ENCODE data around the gene C1orf216. TPM values are rescaled to one million over a fixed set of nuclear protein-coding genes. Genes with fewer than 3 reads are reported as not detected.

Gene C1orf216
- polyA plus RNA-seq, 4 donors, result 9.4 to 10.1 (median 9.6) TPM

Other genes with a start within 250 kb of the C1orf216 start
- gene KIAA0319L, start 161.5 kb downstream of the C1orf216 start, polyA plus RNA-seq (ENCODE audit: insufficient read length in 4 of 4), result 10 to 100 TPM; 56.1 to 88.7 (median 68.8) TPM
- 10 to 100 TPM; 14.7 to 23.4 (median 20.3) TPM for gene NCDN, start 161.1 kb downstream of the C1orf216 start, polyA plus RNA-seq (ENCODE audit: insufficient read length in 4 of 4)
- 1 to 10 TPM in 2 of 4 donors, under 1 TPM in 2; 0.83 to 1.8 (median 1.1) TPM for gene TFAP2E, start 145.6 kb downstream of the C1orf216 start, polyA plus RNA-seq (ENCODE audit: insufficient read length in 4 of 4)
- gene PSMB2, start 77.4 kb downstream of the C1orf216 start, polyA plus RNA-seq (ENCODE audit: insufficient read length in 4 of 4), result 10 to 100 TPM; 75.0 to 87.2 (median 79.0) TPM
- gene CLSPN, start 51.1 kb upstream of the C1orf216 start, polyA plus RNA-seq (ENCODE audit: insufficient read length in 4 of 4), result 10 to 100 TPM; 12.1 to 15.9 (median 13.1) TPM
- gene AGO4, start 89.1 kb upstream of the C1orf216 start, polyA plus RNA-seq (ENCODE audit: insufficient read length in 4 of 4), result 10 to 100 TPM; 16.2 to 35.2 (median 24.9) TPM
- 10 to 100 TPM; 15.0 to 21.3 (median 17.8) TPM for gene AGO1, start 164.3 kb upstream of the C1orf216 start, polyA plus RNA-seq (ENCODE audit: insufficient read length in 4 of 4)
- gene AGO3, start 212.2 kb upstream of the C1orf216 start, polyA plus RNA-seq (ENCODE audit: insufficient read length in 4 of 4), result 10 to 100 TPM in 3 of 4 donors, 1 to 10 TPM in 1; 8.4 to 17.0 (median 13.3) TPM